Esophagus squamous epithelium (tissue), 4 donors: ENCODE measurements around the gene CD4.

Experiments
- POLR2A ChIP-seq, 4 donors: fragments of 450-650 bp; IDR thresholded peaks; one replicate each; pipeline ENCODE4 v1.6.1; 2017; ENCODE audit warnings: antibody characterized with exemption in 4 of 4, mild to moderate bottlenecking in 4 of 4, moderate library complexity in 3 of 4
- TF ChIP-seq, protein P1 (sequence below), 6 experiments: fragments of 450-650 bp in 4 of 6; fragments of 200-600 bp in 2 of 6; sonication (generic) in 2 of 6; IDR thresholded peaks; one replicate each; pipeline ENCODE4 v1.5.1; 2016 to 2019; ENCODE audit warnings: antibody characterized with exemption in 6 of 6, mild to moderate bottlenecking in 4 of 6, moderate library complexity in 4 of 6

DNA sequence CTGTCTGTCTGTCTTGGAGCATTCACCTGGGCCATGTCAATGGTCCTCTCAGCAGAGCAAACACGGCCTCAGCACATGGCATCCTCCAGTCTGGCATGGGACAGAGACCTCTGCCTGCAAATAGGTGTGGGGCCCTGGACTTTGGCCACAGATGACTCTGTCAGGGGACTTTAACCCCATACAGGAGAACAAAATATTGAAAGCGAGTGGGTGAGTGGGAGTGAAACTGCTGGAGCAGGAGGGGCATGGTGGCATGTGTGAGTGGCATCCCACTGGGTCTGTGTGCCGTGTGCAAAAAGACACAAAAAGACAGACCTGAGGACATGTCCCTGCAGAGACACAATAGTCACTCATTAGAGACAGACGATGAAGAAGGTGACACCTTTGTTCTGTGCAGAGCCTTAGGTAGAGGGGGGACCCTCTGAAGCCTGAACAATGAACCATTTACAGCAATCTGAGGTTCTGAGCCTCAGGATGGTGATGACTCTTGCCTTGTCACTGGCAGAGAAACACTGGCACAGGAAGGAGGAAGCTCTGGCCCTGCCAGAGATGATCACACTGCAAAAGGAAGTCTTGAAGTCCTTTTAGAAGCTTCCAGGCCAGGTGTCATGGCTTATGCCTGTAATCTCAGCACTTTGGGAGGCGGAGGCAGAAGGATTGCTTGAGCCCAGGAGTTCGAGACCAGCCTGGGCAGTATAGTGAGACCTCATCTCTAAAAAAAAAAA, 9.5 kb upstream of the CD4 start:
- TF ChIP-seq, protein P1, sequence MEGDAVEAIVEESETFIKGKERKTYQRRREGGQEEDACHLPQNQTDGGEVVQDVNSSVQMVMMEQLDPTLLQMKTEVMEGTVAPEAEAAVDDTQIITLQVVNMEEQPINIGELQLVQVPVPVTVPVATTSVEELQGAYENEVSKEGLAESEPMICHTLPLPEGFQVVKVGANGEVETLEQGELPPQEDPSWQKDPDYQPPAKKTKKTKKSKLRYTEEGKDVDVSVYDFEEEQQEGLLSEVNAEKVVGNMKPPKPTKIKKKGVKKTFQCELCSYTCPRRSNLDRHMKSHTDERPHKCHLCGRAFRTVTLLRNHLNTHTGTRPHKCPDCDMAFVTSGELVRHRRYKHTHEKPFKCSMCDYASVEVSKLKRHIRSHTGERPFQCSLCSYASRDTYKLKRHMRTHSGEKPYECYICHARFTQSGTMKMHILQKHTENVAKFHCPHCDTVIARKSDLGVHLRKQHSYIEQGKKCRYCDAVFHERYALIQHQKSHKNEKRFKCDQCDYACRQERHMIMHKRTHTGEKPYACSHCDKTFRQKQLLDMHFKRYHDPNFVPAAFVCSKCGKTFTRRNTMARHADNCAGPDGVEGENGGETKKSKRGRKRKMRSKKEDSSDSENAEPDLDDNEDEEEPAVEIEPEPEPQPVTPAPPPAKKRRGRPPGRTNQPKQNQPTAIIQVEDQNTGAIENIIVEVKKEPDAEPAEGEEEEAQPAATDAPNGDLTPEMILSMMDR (IDR thresholded peaks at IDR 0.05) = no peak
- no peak for TF ChIP-seq POLR2A (IDR thresholded peaks at IDR 0.05)
